Measurements from ENCODE around the gene PRR7.
"Not testable (repeated sequence)": the region's sequence is repeated elsewhere in the genome, so short reads cannot be mapped to it uniquely, and the experiment has no call there.

Gene PRR7

DNA sequence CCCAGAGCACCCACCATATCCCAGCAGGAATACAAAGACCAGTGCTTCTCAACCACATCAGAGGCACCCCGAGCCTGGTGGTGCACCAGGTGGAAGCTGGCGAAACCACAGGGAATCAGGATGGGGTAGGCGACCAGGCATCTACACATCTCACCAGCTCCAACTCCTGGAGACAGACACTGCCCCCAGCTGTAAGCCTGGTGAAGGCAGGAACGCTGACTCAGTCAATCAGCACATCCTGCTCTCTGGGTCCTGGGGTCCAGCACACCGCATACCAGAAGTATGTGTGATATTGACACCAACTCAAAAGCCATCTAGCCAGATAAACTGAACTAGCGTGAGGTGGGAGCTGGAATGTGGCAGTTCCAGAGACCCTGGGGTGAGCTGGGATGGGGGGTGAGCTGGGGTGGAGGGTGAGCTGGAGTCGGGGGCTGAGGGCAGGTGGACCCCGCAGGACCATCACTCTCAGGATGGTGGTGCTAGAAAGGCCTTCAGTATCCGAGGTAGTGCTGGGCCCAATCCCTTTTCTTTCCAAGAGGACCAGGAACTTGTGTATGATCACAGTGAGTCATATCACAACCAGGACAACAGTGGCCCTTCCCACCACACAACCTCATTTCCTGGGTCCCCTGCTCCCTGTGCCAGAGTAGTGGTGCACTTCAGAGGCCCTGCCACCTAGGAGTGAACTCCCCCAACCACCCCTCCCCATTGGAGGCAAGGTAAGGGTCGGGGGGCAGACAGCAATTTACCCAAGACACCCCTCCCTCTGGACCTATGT is 24.3 kb downstream of the PRR7 start:
- no peak for DNase-seq

DNA sequence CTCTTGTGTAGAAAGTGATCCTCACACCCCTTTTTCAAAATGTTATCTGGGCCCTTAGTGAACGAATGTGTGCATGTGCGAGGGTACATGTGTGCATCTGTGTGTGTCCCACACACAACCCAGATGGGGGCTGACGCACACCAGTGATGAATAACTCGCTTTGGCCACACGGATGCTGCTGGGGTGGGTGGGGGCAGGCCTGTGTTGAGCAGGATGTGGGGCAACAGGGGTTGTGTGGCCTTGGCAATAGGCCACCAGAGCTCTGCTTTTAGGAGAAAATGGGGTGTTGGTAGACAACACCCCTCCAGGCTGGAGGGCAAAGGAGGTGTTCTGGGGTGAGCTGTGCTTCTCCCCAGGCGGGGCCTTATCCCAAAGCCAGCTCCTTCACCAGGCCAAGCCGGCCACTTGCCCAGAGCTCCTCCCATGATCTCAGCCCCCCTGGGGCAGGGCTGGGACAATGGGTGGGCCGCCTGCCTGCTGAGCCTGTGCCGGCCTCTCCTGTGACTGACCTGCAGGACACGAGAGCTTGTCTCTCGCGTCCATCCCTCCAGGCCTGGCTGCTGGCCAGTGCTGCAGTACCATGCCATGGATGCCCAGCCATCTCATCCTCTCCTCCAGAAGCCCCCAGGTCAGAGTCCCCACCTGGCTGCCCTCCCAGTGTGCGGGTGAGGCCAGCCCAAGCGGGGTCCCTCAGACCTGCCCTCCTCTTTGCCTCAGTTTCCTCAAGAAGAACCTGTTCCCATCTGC is 25.2 kb downstream of the PRR7 start:
- DNase-seq, result no peak

DNA sequence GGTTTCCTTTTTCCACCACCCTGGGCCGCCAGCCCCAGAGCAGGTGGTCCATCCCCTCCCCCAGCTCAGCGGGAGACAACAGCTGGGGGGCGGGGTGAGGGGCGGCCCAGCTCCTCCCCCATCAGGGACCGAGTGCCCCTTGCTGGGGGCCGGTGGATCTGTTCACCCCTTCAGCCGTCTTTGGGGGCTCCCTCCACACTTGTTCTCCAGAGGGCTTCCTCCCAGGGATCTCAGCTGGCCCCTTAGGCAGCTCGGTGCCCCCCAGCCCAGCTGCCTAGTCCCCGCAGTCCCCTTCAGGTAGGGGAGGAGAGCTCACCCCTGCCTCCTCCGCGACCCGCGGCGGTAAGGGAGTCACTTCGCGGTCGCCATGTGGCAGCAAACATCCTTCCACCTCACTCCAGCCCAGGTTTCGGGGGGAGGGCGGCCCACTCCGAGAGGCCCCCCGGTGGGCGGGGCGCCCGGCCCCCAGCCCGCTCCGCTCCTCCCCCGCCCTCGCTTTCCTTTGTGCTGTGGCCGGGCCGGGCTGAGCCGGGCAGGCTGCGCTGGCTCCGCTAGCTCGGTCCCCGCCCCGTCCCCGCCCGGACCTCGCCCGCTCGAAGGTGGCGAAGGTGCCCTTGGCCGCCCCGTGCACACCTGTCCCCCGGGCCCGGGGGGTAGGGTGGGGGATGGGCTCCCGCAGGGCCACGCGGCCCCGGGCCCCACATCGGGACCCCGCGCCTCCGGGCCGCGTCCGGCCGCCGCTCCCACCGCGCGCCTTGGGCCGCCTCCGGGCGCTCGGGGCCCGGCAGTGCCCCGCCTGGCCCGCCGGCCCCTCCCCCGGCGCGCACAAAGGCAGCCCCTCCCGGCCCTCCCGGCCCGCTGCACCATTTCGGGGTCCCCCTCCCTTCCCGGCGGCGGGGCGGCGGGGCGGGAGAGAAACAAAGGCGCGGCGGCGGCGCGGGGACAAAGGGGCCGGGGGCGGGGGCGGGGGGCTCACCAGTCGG is 26.1 kb downstream of the PRR7 start:
- DNase-seq, result no peak

DNA sequence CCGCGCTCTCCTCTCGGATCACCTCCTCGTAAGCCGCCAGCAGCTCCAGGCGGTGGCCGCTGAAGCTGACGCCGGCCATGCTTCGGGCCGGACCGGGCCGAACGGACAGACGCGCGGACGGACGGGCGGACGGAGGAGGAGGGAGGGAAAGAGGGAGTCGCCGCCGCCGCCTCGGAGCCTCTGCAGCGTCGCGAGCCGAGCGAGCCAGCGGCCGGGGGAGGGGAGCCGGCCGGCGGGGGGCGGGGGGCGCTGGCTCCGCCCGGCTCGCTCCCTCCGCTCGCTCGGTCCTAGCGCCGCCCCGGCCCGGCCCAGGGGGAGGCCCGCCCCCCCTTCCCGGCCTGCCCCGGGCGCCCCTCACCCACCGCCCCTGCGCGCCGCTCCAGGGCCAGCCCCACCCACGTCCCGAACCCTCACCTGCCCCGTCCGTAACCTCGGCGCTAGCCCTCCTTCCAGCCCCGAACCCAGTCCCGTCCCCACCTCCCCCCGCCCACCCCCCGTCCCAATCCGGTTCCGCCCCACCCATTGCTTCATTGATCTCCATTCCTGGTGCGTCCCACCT is 26.9 kb downstream of the PRR7 start, which contains the start of gene DBN1:
Gene DBN1 (minus strand): TSS at position 192 of the 559 bp plus-strand sequence. CDS start 113 bp downstream, at position 79.
- DNase-seq, result no peak

DNA sequence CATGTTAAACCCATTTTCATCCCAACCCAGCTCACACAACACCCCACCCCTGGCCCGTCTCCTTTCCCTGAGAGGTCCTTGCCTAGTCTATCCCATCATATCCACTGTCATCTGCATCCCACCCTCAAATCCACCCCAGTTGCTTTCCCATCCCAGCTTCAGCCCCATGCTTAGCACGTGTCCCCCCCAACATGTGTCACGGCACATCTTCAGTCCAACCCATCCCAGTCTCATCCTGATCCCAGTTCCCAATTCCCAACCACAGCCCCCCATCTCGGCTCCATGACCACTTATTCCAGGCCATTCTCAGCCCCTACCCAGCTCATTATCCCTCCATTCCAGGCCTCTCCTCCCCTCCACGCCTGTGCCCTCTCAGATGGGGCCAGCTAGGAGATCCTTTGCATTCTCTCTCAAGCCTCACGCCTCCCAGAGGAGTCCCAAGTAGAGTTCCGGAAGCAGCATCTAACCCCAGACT is 27.4 kb downstream of the PRR7 start:
- DNase-seq, result no peak

DNA sequence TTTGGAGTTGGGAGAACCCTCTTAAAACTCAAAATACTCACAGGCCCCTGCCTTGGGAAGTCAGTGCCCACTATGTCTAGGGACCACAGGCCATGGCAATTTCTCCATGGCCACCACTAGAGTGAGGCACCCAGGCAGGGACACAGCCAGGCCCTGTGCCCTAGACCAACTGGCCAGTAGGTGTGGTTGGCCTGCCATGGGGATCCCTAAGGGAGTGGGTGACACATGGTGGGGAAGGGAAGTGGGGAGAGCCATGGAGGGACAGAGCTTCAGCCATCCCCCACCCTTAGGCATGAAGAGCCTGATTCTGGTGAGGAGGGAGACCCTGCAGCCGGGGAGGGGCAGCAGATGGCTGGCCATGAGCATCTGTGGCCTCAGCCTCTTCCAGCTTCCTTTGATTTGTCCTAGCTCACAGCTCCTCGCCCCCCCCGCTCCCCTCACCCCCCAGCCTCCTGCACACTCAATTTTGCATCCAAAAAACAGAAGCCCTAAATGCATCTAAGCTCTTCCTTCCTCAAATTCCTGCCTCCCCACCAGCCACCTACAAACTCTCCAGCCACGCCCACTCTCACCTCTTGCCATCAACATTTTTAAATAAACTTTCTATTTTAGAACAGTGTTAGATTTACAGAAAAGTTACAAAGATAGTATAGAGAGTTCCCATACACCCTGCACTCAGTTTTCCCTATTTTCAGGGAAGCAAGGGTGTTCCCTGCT is 28.4 kb downstream of the PRR7 start:
- DNase-seq, result no peak

DNA sequence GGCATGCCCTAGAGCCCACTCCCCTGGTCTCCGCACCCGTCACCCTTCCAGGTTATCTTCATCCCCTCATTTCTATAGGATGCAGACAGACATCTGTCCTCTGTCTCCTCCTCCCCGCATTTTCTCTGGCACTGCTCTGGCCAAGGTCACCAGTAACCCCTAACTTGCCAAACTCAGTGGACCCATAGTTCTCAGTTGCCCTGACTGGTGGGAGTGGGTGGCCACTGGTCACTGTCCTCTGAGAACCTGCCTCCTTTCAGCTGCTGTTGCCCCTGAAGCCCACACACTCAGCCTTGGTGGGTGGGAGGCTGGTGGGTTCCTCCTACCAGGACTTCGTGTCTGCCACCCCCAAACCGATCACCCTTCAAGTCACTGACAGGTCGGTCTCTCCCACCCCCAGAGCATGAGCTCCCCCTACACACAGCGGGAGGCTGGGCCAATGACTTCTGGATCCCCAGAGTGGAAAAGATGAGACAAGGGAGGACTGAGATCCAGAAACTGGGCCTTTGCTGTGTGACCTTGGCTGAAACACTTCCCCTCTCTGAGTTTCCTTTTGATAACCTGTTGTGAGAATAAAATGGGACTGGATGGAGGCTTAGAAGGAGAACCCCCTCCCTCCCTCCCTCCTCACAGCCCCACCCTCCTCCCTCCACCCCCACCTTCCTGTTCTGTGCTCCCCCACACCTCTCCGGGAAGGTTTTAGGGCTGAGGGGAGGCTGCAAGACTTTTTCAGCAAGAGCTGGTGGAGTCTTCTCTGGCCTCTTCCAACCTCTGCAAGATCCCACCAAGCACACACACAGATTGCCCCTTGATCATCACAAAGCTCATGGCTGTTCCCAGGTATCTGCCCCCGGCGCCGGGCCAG is 29.2 kb downstream of the PRR7 start:
- no peak for DNase-seq

DNA sequence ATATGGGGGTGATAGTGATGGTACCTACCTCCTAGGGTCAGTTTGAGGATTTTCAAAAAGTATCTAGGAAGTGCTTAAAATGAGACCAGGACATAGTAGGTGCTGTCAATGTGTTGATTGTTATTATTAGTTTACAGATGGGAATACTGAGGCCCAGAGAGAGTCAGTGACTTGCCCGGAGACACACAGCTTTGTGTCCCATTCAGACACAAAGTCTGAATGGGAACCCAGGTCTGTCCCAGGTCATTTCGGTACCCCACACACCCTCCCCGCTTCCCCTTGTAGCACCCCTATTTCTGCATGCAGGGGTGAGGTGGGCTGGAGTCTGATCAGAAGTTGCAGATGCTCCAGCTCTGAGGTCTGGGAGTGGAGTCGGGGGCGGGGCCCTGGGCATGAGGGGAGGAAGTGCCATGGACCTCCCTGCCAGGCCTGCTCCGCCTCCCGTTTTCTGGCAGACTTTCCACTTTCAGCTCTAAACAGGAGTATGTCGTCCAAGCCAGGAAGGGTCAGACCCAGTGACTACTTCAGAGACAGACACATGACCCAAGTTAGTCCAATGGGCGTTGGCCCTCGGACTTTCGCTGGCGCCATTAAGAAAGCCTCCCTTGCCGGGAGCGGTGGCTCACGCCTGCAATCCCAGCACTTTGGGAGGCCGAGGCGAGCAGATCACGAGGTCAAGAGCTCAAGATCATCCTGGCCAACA is 30.1 kb downstream of the PRR7 start:
- no peak for DNase-seq

DNA sequence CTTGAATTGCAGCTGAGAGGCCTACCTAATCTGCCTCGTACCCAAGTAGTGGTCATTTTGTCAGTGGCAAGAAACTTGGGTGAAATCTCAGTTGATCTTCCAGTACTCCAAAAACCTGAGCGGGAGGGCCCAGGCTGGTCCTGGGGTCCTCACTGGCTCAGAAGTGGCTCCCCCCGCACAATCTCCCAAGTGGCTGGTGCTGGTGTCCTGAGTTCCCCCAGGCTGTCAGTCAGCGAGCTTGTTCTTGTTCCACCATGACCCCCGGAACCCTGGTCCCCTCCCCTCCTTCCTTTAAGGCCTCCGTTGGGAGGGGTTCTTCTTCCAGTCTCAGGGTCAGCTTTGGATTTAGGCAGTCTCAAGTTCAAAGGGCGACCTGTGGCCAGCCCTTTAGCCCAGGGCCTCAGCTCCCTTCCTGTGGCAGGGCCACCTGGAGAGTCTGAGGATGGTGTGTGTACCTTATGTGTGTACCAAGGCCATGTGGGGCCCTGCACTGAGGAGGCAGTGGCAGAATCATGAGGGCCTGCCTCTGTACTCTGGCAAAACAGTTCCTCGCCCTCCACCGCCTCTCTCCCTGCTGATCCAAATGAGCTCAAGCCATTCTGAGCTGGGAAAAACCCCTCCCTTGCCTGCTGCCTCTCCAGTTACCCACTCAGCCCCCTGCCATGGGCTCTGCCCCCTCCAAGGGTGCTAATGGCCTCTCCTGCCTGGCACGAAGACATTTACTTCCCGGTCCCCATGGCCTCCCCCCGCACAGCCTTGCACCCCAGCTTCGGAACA is 31.3 kb downstream of the PRR7 start:
- DNase-seq, result no peak

DNA sequence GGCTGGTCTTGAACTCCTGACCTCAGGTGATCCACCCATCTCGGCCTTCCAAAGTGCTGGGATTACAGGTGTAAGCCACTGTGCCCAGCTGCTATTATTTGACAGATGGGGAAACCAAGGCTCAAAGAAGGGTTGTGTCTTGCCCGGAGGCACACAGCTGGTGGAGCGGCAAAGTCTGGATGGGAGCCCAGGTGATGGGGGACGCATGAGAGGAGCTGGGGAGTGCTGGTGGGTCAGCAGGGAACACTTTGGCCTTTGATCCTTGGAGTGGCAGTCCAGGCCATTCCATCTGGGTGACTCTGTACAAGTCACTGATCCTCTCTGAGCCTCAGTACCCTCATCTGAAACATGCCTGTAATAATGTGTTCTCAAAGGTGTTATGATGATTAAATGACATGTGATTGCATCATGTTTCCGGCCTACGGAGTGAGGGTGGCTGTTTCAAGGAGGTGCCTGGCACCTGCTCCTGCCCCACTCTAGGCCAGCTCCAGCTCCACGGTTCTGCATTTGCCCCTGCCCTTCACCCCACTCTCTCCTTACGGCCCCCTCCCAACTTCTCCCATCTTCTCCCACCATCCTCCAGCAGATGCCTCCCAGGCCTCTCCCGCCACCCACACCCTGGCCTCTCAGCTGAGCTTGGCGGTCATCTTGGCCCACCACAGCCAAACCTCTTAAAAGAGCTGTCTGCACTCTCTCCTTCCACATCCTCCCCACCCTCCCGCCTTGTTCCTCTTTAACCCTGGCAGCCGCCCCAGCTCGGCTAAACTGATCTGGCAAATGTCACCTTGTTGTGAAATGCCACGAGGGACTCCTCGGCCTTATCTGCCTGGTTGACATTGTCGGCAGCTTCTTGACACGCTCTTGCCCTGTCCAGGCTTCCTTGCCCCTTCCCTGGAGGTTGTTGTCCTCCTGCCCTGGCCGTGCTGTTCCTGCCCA is 32.4 kb downstream of the PRR7 start:
- DNase-seq, result no peak

DNA sequence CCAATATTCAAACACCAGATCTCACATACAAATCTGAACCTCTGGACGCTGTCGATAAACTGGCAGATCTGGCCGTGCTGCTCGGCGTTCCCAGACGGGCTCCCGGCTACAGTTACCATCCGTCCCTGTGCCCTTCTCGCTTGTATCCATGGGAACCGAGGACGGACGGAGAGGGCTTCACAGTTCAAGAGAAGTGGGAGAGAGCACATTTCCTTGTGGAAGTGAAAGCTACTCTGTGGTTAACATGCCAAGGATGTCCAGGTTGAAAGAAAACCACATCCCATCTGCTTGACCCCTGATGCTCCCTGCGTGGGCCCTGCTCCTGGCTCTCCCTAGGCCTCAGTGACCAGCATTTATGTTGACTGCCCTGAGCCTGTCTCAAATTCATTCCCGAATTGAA is 33.2 kb downstream of the PRR7 start:
- no peak for DNase-seq

DNA sequence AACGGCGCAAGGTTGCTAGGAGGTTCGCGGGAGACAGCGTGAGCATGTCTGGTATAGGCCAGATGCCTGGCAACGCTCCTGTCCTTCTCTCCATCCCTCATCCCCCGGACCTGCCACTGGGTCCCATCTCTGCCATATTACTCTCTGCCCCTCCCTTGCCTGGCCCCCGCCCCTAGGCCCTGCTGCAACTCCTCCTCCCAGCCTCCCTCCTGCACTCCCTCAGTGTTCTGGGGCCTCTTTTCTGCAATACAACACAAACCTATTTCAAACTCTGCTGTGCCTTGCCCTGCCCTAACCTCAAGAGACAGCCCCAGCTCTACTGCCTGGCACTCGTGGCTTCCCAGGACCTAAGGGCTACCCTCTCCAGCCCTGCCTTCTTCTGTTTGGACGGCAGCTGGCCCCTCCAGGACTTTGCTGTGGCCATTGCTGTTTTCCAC is 35.8 kb downstream of the PRR7 start:
- DNase-seq, result no peak

DNA sequence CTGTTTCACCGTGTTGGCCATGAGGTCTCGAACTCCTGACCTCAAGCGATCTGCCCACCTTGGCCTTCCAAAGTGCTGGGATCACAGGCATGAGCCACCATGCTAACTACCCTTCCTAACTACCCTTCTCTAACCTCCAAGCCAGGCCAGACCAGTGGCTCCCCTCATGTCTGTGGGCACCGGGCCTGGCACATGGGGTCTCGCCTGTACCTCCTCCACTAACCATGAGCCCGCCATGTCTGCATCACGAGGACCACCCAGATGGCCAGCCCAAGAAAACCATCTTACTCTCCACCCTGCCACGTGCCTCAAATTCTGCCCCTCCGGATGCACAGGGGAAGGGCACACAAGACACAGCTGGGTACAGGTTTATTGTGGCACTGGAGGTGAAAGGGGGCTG is 36.4 kb downstream of the PRR7 start:
- DNase-seq, result no peak

DNA sequence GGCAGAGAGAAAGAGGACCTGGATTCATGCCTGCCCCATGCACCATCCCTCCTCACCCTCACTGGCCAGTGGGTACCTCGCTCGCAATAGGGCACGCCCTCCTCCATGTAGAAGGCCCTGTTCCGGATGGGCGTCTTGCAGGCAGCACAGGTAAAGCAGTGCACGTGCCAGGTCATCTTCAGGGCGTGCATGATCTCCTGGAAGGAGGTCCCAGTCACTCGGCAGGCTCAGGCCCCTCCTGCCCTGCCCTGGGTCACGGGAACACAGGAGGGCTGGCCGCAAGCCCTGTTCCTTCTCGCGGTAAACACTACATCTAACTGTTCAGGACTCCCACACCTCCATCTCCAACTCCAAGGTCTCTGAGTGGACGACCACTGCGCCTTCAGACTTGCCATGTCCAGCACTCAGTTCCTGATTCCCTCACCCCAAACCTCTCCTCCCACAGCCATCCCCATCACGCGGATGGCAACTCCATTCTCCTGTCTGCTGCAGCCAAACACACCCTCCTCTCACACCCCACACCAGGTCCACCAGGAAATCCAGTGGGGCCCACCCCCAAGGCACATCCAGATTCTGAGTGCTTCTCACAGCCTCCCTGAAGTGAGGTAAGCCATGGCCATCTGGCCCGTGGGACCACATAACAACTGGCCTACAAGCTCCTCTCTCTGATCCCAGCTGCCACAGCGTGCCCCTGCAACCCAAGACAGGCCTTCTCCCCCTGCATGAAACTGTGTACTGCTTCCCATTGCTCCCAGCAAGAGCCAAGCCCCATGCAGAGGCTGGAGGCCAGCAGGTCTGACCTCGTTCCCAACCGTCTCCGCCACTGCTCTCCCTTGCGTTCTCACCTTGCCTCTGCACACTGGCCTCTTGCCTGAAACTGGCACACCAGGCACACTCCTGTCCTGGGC is 37.6 kb downstream of the PRR7 start:
- no peak for DNase-seq

DNA sequence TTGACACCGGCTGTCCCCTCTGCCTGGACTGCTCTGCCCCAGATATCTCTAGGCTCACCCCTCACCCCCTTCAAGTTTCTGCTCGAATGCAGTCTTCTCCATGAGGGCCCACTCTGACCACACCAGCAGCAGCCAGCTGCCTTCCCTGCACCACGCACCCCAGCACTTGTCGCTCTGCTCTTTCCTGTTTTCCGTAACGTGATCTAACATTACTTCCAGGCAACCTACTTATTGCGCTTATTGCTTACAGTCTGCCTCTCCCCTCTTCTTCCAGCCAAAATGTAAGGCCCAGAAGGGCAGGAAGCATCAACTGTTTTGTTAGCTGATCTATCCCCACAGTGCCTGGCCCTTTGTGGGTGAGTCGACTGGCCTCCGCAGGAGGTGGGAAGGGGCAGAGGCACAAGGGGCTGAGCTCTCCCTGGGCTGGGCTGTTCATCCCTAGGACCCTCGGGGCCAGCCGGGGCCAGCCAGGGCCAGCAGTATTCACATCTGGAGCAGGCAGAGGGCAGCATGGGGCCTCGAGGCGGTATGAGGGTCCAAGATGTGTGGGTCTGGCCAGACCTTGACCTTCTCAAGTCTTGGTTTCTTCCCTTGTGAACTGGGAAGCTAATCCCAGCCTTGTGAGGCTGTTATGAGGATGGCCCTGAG is 38.4 kb downstream of the PRR7 start:
- no peak for DNase-seq

DNA sequence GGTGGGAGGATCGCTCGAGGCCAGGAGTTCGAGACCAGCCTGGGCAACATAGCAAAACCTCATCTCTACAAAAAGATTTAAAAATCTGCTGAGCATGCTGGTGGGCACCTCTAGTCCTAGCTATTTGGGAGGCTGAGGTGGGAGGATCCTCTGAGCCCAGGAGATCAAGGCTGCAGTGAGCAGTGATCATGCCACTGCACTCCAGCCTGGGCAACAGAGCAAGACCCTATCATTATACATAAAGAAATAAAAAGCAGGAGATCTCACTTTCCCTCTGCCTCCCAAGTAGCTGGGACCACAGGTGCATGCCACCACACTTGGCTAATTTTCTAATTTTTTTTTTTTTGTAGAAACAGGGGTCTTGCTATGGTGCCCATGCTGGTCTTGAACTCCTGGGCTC is 39.1 kb downstream of the PRR7 start:
- DNase-seq, result not testable (repeated sequence)

DNA sequence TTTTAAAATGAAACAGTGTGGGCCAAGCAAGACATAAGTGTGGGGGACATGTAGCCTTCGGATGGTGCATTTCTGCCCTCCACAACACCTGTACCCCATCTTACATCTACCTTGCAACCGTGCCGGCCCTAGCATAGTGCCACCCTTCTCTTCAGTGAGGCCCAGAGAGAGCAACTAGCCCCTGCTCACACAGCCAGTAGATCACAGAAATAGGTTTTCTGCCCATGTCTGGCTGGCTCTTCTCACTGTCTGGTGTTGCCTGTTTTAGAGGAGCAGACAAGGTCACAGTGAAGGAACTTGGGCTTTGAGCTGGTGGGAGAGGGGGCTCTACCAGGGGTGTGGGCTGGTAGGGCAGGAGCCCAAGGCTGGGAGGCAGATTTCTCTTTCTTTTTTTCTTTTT is 39.6 kb downstream of the PRR7 start:
- DNase-seq, result no peak
